ENCODE measurements around the gene MYH15.

The MYH15 gene

GRCh38 chr3:108511055-108511454, 659 bp upstream of the MYH15 start:
- in situ Hi-C loops (cut with MboI; ENCODE audit: low sequenced_read_pairs), result no loop called here

GRCh38 chr3:108509871-108510270, 525 bp downstream of the MYH15 start:
- in situ Hi-C loops (cut with MboI; ENCODE audit: low sequenced_read_pairs), result no loop called here

- in situ Hi-C loops (cut with MboI; ENCODE audit: low sequenced_read_pairs), result no loop called here
These were observed 1.1 kb downstream of the MYH15 start for GRCh38 chr3:108509263-108509662.

- in situ Hi-C loops (cut with MboI; ENCODE audit: low sequenced_read_pairs), result no loop called here
These were observed 2.5 kb downstream of the MYH15 start for GRCh38 chr3:108507902-108508301.

- in situ Hi-C loops (cut with MboI; ENCODE audit: low sequenced_read_pairs), result no loop called here
These were observed 4.6 kb downstream of the MYH15 start for GRCh38 chr3:108505811-108506210.

- in situ Hi-C loops (cut with MboI; ENCODE audit: low sequenced_read_pairs), result no loop called here
These were observed 6.7 kb downstream of the MYH15 start for GRCh38 chr3:108503722-108504121.

- in situ Hi-C loops (cut with MboI; ENCODE audit: low sequenced_read_pairs), result no loop called here
These were observed 8.9 kb downstream of the MYH15 start for GRCh38 chr3:108501535-108501934.

- in situ Hi-C loops (cut with MboI; ENCODE audit: low sequenced_read_pairs), result no loop called here
These were observed 9.7 kb downstream of the MYH15 start for GRCh38 chr3:108500728-108501127.

GRCh38 chr3:108497271-108497670, 13.1 kb downstream of the MYH15 start:
- in situ Hi-C loops (cut with MboI; ENCODE audit: low sequenced_read_pairs), result no loop called here

GRCh38 chr3:108495717-108496116, 14.7 kb downstream of the MYH15 start:
- in situ Hi-C loops (cut with MboI; ENCODE audit: low sequenced_read_pairs), result no loop called here

- in situ Hi-C loops (cut with MboI; ENCODE audit: low sequenced_read_pairs), result no loop called here
These were observed 15.4 kb downstream of the MYH15 start for GRCh38 chr3:108494906-108495531.

- in situ Hi-C loops (cut with MboI; ENCODE audit: low sequenced_read_pairs), result no loop called here
These were observed 16.5 kb downstream of the MYH15 start for GRCh38 chr3:108493862-108494261.

- in situ Hi-C loops (cut with MboI; ENCODE audit: low sequenced_read_pairs), result no loop called here
These were observed 18.9 kb downstream of the MYH15 start for GRCh38 chr3:108491456-108491855.

GRCh38 chr3:108489776-108490175, 20.6 kb downstream of the MYH15 start:
- in situ Hi-C loops (cut with MboI; ENCODE audit: low sequenced_read_pairs), result no loop called here

- in situ Hi-C loops (cut with MboI; ENCODE audit: low sequenced_read_pairs), result no loop called here
These were observed 21.8 kb downstream of the MYH15 start for GRCh38 chr3:108488631-108489030.

- in situ Hi-C loops (cut with MboI; ENCODE audit: low sequenced_read_pairs), result no loop called here
These were observed 23.0 kb downstream of the MYH15 start for GRCh38 chr3:108487439-108487838.

- in situ Hi-C loops (cut with MboI; ENCODE audit: low sequenced_read_pairs), result no loop called here
These were observed 23.5 kb downstream of the MYH15 start for GRCh38 chr3:108486941-108487340.

GRCh38 chr3:108486338-108486737, 24.1 kb downstream of the MYH15 start:
- in situ Hi-C loops (cut with MboI; ENCODE audit: low sequenced_read_pairs), result no loop called here

- in situ Hi-C loops (cut with MboI; ENCODE audit: low sequenced_read_pairs), result no loop called here
These were observed 25.2 kb downstream of the MYH15 start for GRCh38 chr3:108485146-108485545.

- in situ Hi-C loops (cut with MboI; ENCODE audit: low sequenced_read_pairs), result no loop called here
These were observed 31.2 kb downstream of the MYH15 start for GRCh38 chr3:108479224-108479623.

GRCh38 chr3:108477511-108478147, 32.8 kb downstream of the MYH15 start:
- in situ Hi-C loops (cut with MboI; ENCODE audit: low sequenced_read_pairs), result no loop called here

- in situ Hi-C loops (cut with MboI; ENCODE audit: low sequenced_read_pairs), result no loop called here
These were observed 35.1 kb downstream of the MYH15 start for GRCh38 chr3:108475220-108475782.
